ENCODE measurements around the gene MVB12B.

DNA sequence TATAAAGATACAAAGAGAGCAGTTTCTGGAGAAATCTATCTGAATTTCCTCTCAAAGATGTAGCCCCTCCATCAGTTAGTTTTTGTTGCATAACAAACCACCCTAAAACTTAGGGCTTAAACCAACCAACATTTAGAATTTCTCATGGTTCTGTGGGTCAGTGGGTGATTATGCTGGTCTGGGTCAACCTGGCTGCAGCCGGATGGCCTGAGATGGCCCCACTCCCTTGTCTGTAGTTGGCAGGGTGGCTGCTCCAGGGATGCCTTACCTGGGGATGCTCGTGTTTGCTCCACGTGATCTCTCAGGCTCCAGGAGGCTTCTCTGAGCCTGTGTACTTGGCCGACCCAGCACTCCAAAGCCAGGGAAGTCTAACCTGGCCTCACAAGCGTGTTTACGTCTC is 139.3 kb downstream of the MVB12B start:
- TF ChIP-seq SP1 (IDR thresholded peaks at IDR 0.05; ENCODE audit: low read depth, low read length), result no peak
- TF ChIP-seq CEBPB (IDR thresholded peaks at IDR 0.05; ENCODE audit: low read depth, low read length), result no peak
- TF ChIP-seq CTCF (IDR thresholded peaks at IDR 0.05; ENCODE audit: control extremely low read depth in 1 of 3, insufficient read depth in 1 of 3, low read depth in 1 of 3, low read length in 3 of 3), result no peak
- no peak for TF ChIP-seq SP2 (IDR thresholded peaks at IDR 0.05; ENCODE audit: low read length)
- TF ChIP-seq POLR2A (IDR thresholded peaks at IDR 0.05; ENCODE audit: control extremely low read depth in 1 of 2, low read depth in 2 of 2, low read length in 2 of 2), result no peak
- no peak for TF ChIP-seq EZH2 (IDR thresholded peaks at IDR 0.05; ENCODE audit: low read depth, low read length, severe bottlenecking)
- no peak for TF ChIP-seq SIX5 (IDR thresholded peaks at IDR 0.05; ENCODE audit: low read depth, low read length)
- TF ChIP-seq, protein P1, sequence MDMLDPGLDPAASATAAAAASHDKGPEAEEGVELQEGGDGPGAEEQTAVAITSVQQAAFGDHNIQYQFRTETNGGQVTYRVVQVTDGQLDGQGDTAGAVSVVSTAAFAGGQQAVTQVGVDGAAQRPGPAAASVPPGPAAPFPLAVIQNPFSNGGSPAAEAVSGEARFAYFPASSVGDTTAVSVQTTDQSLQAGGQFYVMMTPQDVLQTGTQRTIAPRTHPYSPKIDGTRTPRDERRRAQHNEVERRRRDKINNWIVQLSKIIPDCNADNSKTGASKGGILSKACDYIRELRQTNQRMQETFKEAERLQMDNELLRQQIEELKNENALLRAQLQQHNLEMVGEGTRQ (IDR thresholded peaks at IDR 0.05; ENCODE audit: low read length), result no peak
- TF ChIP-seq, protein P2, sequence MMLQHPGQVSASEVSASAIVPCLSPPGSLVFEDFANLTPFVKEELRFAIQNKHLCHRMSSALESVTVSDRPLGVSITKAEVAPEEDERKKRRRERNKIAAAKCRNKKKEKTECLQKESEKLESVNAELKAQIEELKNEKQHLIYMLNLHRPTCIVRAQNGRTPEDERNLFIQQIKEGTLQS (IDR thresholded peaks at IDR 0.05; ENCODE audit: insufficient read depth, low read depth, low read length), result no peak
